AG08395 (cell line): ENCODE results near the gene PLD6.
A peak's percentile ranks its signal among the peaks of the same experiment; 100 is the strongest.
"Not testable (repeated sequence)": the region's sequence is repeated elsewhere in the genome, so short reads cannot be mapped to it uniquely, and the experiment has no call there.

Source experiments
- DNase-seq: peaks from one replicate; pipeline ENCODE4 v3.0.0; 2012; ENCODE audit warnings: mixed read lengths, low spot score

Gene PLD6

DNA sequence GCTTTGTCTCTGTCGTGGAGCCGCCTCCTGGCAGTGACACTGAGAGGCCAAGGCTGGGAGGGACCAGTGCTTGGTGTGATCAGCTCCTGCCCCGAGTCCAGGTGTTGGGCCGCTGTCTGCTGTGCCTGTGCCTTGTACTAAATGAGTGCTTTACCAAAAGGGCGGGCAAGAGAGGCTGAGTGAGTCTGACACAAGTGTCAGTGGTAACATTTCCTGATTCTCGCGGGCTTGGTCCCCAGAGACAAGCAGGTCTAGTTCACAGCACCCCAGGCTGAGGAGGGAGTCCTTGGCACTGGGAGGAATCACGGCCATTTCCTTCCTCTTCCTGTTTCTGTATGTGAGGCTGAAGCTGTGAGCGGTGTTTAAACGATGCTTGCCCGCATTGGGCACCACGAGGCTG, 30.2 kb downstream of the PLD6 start:
- DNase-seq, result no peak

DNA sequence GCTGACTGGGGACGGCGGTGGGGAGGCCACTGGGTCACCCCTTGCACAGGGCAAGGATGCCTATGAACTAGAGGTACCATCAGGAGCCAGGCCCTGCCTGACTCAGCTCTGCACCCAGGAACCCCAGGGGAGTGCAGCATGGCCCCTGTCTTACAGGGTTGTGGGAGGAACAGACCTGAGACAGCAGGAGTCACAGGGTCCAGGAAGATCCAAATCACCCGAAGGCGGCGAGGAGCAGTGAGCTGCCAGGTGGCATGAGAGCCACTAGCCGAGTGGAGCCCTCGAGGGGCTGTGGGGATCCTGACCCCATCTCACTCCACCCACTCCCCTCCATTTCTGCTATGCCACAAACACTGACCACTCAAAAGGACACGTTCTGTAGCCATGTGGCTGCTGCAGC, 30.8 kb downstream of the PLD6 start:
- DNase-seq, result no peak

DNA sequence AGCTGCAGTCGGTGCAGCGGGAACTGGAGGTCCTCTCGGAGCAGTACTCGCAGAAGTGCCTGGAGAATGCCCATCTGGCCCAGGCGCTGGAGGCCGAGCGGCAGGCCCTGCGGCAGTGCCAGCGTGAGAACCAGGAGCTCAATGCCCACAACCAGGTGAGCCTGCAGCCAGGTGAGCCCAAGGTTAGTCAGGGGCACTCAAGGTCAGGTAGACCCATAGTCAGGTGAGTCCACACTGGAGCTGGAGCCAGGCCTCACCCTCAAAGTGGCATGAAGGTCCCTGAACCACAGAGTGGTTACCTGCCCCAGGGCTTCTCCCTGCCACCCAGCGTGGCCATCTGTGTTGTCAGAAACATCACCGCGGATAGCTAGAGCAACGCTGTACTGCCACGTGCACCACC, 32.2 kb downstream of the PLD6 start:
- no peak for DNase-seq

DNA sequence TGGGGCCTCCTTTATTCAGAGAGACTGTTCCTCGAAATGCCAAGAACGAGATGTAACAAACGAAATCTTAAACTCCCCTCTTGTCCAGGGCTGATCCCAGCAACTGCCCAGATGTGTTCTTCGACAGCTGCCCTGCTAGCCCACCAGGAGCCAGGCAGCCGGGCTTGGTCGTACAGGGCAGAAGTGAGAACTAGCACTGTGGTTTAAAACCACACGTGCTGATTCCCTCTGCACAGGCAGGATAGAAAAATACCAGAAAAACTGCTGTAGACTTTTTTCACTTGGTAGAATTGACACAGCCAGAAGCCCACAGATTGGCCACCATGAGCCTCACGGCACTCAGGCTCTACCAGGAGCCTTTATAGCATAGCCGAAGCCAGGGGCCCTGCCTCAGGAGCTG, 33.1 kb downstream of the PLD6 start:
- DNase-seq, result no peak

DNA sequence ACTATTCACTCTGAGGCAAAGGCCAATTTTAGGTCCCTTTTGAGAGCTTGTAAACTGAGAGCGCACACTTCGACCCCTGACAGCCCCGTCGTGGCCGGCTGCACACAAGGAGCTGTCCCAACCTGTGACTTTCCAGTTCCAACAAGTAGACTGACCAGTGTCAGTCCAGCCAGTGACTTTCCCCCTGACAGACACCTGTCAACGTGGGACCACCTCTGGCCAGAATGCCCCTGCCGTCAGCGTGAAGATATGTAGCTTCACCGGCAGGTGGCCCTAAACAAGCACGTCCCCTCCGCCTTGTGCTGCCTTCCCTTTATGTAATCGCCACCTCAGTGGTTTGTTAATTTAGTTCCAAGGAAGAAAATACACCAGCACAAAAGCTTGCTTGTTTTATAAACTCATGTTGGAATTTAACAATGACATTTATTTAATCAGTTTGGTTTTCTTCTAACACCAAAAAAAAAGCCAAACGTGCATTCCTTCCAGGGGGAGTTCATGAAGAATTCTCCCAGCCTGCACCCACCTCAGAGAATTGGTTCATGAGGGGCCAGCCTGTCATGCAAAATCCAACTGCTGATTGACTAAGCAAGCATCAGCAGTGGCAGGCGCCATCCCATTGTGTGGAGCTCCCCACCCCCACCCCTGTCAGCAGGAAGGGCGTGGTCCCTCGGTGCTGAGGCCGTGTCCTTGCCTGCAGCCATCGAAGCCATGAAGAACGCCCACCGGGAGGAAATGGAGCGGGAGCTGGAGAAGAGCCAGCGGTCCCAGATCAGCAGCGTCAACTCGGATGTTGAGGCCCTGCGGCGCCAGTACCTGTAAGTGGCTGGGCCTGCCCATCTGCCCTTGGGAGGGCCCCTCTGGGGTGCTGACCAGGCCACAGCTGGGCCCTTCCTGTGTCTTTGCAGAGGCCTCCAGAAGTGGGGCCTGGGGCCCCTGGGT, 33.9 kb downstream of the PLD6 start:
- no peak for DNase-seq

DNA sequence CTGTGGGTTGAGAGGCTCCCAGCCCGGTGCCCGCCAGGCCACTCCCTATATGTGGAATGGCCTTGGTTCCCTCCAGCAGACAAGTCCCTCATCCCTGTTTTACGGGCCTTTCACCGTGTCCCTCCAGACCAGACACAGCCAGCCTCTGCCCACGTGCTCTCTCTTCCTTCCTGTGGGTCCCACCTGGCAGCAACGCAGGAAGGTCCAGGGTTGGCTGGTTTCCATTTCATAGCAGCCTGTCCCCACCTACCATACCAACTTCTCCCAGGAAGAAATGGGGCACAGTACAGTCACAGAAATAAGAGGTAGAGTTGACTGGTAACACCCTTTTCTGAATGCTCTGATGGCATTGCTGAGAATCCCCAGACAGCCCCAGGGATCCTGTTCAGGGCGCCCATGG, 34.9 kb downstream of the PLD6 start:
- DNase-seq, result no peak

GRCh38 chr17:17170346-17170985, 35.7 kb downstream of the PLD6 start:
- DNase-seq, result peak; percentile 22

DNA sequence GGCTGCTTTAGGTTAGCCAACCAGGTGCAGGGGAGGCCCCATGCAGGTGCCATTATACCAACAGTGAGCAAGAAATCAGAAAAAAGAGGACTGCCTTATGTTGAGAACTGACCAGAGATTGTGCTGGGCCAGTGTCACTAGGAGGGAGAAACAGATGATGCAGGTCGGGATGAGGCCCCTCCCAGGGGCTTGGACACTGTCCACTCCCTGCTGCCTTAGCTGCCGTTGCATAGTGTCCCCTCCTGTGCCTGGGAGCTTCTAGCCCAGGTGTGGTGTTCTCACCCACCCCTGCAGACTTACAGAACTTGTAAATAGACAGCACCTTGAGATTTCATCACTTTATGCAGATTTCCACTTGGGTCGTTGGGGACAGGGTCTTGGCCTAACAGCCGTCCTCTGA, 36.7 kb downstream of the PLD6 start:
- no peak for DNase-seq

DNA sequence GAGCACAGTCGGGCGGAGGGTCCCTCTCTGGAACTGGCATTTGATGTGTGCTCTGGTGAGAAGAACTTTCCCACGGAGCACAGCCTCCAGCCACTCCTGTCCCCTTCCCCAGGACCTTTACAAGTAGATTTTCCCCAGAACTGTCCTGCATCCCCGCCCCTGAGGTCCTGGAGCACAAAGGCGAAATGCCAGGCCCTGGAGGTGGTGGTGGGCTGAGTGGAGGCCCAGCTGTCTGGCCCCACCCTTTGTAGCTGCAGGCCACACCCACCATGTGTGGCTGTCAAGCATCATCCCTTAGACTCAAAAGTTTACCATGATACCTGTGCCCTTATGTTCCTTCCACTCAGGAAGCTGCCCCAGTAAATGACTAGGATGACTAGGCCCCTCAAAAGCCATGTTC, 37.7 kb downstream of the PLD6 start:
- no peak for DNase-seq

DNA sequence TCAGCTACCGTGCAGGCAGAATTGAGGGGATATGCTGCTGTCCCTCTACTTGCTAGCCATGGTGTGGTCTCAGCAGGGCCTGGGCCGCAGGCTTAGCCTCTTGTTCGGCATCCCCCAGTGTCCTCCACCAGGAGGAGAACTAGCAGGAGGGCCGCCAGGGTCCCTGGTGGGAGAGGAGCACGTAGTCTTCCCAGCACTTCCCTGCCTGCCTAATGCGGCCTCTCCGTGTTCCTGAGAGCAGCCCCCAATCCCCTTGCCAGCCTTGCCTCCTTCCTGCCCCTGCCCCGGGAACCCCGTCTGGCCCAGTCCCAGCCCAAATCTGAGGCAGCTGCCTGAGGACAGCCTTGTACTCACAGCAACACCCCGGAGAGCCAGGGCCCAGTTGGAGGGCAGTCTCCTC, 38.1 kb downstream of the PLD6 start:
- DNase-seq, result no peak

DNA sequence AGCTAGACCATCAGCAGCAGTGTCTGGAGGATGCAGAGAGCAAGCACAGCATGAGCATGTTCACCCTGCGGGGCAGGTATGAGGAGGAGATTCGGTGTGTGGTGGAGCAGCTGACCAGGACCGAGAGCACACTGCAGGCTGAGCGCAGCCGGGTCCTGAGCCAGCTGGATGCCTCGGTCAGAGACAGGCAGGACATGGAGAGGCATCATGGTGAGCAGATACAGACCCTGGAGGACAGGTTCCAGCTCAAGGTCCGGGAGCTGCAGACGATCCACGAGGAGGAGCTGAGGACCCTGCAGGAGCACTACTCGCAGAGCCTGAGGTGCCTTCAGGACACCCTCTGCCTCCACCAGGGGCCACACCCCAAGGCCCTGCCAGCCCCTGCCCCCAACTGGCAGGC, 38.8 kb downstream of the PLD6 start:
- no peak for DNase-seq

GRCh38 chr17:17166446-17166845, 39.7 kb downstream of the PLD6 start:
- no peak for DNase-seq

DNA sequence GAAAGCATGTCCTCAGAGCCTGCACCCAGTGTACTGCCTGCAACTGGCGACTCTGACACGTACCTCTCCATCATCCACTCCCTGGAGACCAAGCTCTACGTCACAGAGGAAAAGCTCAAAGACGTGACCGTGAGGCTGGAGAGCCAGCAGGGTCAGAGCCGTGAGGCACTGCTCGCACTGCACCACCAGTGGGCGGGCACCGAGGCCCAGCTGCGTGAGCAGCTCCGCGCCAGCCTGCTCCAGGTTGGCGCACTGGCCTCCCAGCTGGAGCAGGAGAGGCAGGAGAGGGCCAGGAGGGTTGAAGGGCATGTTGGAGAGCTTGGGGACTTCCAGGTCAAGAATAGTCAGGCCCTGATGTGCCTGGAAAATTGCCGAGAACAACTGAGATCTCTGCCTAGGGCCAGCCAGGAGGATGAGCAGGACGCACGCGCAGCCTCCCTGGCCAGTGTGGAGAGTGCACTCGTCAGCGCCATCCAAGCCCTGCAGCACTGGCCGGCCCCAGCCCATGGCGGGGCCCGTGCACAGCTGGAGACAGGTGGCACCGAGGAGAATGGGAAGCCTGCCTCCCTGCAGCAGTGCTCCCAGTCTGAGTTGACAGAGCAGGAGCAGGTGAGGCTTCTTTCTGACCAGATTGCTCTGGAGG, 40.3 kb downstream of the PLD6 start:
- DNase-seq, result no peak

DNA sequence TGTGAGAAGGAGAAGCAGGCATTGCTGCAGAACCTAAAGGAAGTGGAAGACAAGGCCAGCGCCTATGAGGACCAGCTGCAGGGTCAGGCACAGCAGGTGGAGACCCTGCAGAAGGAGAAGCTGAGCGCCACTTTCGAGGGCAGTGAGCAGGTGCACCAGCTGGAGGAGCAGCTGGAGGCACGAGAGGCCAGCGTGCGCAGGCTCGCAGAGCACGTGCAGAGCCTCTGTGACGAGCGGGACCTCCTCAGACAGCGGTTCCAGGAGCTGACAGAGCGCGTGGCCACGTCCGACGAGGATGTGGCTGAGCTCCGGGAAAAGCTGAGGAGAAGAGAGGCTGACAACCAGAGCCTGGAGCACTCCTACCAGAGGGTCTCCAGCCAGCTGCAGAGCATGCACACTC, 41.5 kb downstream of the PLD6 start:
- no peak for DNase-seq

DNA sequence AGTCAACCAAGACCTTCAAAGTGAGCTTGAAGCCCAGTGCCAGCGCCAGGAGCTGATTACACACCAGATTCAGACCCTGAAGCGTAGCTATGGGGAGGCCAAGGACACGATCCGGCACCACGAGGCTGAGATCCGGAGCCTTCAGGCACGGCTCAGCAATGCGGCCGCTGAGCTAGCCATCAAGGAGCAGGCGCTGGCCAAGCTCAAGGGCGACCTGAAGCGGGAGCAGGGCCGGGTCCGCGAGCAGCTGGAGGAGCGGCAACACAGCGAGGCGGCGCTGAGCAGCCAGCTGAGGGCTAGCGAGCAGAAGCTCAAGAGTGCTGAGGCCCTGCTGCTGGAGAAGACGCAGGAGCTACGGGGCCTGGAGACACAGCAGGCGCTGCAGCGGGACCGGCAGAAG, 42.0 kb downstream of the PLD6 start:
- DNase-seq, result no peak

GRCh38 chr17:17161759-17162158, 44.4 kb downstream of the PLD6 start:
- DNase-seq, result no peak

DNA sequence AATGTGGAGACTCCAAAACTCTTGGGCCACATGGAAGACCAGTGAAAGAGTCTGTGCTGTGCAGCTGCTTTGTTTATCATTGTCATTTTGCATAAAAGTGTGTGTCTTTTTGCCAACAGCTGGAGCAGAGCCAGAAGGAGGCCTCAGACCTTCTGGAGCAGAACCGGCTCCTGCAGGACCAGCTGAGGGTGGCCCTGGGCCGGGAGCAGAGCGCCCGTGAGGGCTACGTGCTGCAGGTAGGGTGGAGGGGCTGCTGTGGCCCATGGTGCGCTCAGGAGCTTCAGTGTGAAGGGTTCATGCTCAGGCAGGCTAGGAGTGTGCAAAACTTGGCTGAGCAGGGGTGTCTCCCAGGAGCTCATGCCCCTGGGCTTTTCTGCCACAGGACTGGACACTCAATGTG, 45.0 kb downstream of the PLD6 start:
- DNase-seq, result no peak

GRCh38 chr17:17159571-17159970, 46.6 kb downstream of the PLD6 start:
- no peak for DNase-seq

GRCh38 chr17:17158506-17158905, 47.6 kb downstream of the PLD6 start:
- not testable (repeated sequence) for DNase-seq

GRCh38 chr17:17157041-17157440, 49.1 kb downstream of the PLD6 start:
- DNase-seq, result no peak

DNA sequence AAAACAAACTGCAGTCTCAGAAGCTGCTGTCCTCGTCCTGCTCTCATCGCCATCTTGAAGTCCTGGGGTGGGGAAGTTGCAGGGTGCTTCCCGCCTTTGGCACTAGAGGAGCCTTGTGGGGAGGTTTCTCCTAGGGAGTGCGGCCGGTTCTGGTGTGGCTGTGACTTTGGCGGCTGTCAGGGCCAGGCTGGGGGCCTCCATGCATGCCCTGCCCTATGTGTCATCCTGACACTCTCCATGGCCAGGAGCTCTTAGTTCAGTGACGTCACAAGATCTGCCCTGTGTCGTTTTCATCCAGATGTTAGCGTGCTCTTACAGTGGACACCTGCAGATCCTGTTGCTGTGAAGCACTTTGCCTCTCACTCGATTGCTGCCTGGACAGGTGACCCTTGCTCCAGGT, 49.6 kb downstream of the PLD6 start:
- peak; percentile 27 for DNase-seq

GRCh38 chr17:17156107-17156506, 50.0 kb downstream of the PLD6 start:
- DNase-seq, result peak; percentile 74

- no peak for DNase-seq
Observed at GRCh38 chr17:17155568-17155967, 50.6 kb downstream of the PLD6 start.
